ENCODE measurements around the gene LRTM2.
A peak's percentile ranks its signal among the peaks of the same experiment; 100 is the strongest.

LRTM2 gene

GRCh38 chr12:1820191-1820895, at the start of gene LRTM2:
Gene LRTM2 (plus strand): TSS chr12:1820565. CDS start chr12:1828149, 7,584 bp downstream.
- DNase-seq: no peak

- no peak for DNase-seq
Measured at GRCh38 chr12:1773937-1774655, 46.3 kb upstream of the LRTM2 start.

- DNase-seq: peak; percentile 53 to 82
Measured at GRCh38 chr12:1776170-1776921, 44.0 kb upstream of the LRTM2 start.

- DNase-seq: peak; percentile 32 to 76
Measured at GRCh38 chr12:1777798-1778197, 42.6 kb upstream of the LRTM2 start.

- no peak for DNase-seq
Measured at GRCh38 chr12:1778911-1779310, 41.5 kb upstream of the LRTM2 start.

GRCh38 chr12:1779783-1780182, 40.6 kb upstream of the LRTM2 start:
- DNase-seq: no peak

- no peak for DNase-seq
Measured at GRCh38 chr12:1781772-1782171, 38.6 kb upstream of the LRTM2 start.

GRCh38 chr12:1782215-1782614, 38.1 kb upstream of the LRTM2 start:
- no peak for DNase-seq

- DNase-seq: no peak
Measured at GRCh38 chr12:1787714-1788113, 32.7 kb upstream of the LRTM2 start.

- DNase-seq: no peak
Measured at GRCh38 chr12:1790444-1790843, 29.9 kb upstream of the LRTM2 start.

- DNase-seq: peak in 1 of 2 experiments; percentile 79
Measured at GRCh38 chr12:1791104-1791841, 29.1 kb upstream of the LRTM2 start.

- DNase-seq: no peak
Measured at GRCh38 chr12:1792406-1792805, 28.0 kb upstream of the LRTM2 start.

- no peak for DNase-seq
Measured at GRCh38 chr12:1793426-1794210, 26.7 kb upstream of the LRTM2 start.

GRCh38 chr12:1794440-1795090, 25.8 kb upstream of the LRTM2 start:
- DNase-seq: no peak

- no peak for DNase-seq
Measured at GRCh38 chr12:1795221-1795784, 25.1 kb upstream of the LRTM2 start.

- peak; percentile 70 to 82 for DNase-seq
Measured at GRCh38 chr12:1795785-1796514, 24.4 kb upstream of the LRTM2 start.

- DNase-seq: no peak
Measured at GRCh38 chr12:1796515-1797010, 23.8 kb upstream of the LRTM2 start.

- no peak for DNase-seq
Measured at GRCh38 chr12:1797011-1797901, 23.1 kb upstream of the LRTM2 start.

GRCh38 chr12:1797991-1798640, 22.2 kb upstream of the LRTM2 start:
- no peak for DNase-seq
